Gastrocnemius medialis (tissue), 4 donors: Measurements from ENCODE around the gene PDCD10. TPM values are rescaled to one million over a fixed set of nuclear protein-coding genes. Genes with fewer than 3 reads are reported as not detected.

Source experiments
- ATAC-seq, 2 donors: fragments of 150-250 bp; one replicate each; pipeline ENCODE4 v1.9.1; 2016
- DNase-seq, 2 donors: peaks; one replicate each; pipeline ENCODE4 v3.0.0-alpha.2; 2019
- H3K27ac ChIP-seq, 4 donors: fragments of 200-600 bp; sonication (generic); 1 replicate in 1 of 4; 2 replicates in 3 of 4; pipeline ENCODE4 v1.5.1; 2016 to 2018; ENCODE audit warnings: mild to moderate bottlenecking in 2 of 4, moderate library complexity in 1 of 4
- H3K27me3 ChIP-seq, 3 donors: fragments of 200-600 bp; sonication (generic) in 2 of 3; 1 replicate in 1 of 3; 2 replicates in 2 of 3; pipeline versions ENCODE4 v1.5.1 to v1.6.0; 2016 to 2019; ENCODE audit warnings: mild to moderate bottlenecking in 1 of 3, moderate library complexity in 1 of 3
- H3K36me3 ChIP-seq, 2 donors: fragments of 200-600 bp; sonication (generic) in 1 of 2; one replicate each; pipeline ENCODE4 v1.5.1; 2017 to 2018
- H3K4me1 ChIP-seq, 2 donors: fragments of 200-600 bp; sonication (generic) in 1 of 2; one replicate each; pipeline ENCODE4 v1.5.1; 2016 to 2017; ENCODE audit warnings: mild to moderate bottlenecking in 2 of 2
- H3K4me3 ChIP-seq, 4 donors: fragments of 200-600 bp; sonication (generic) in 3 of 4; 1 replicate in 1 of 4; 2 replicates in 3 of 4; pipeline ENCODE4 v1.5.1; 2016 to 2019; ENCODE audit warnings: mild to moderate bottlenecking in 2 of 4
- H3K9me3 ChIP-seq, 3 donors: fragments of 200-600 bp; sonication (generic) in 2 of 3; 1 replicate in 1 of 3; 2 replicates in 2 of 3; pipeline ENCODE4 v1.5.1; 2016 to 2019
- POLR2A ChIP-seq, 2 donors: fragments of 450-650 bp; IDR thresholded peaks; one replicate each; pipeline ENCODE4 v1.6.1; 2017; ENCODE audit warnings: antibody characterized with exemption in 2 of 2, mild to moderate bottlenecking in 2 of 2, moderate library complexity in 2 of 2
- in situ Hi-C, 4 donors: fragments of 200-750 bp; cut with MboI; loops; one replicate each; pipeline versions ENCODE4 v1.15.0 to v1.8.0; 2017; ENCODE audit warnings: low sequenced_read_pairs in 4 of 4
- intact Hi-C: fragments of 100-400 bp; cut with DNase I; formaldehyde crosslinking; loops from one replicate; pipeline ENCODE4 v1.15.1; 2023; ENCODE audit warnings: low total_unique reads
- total RNA-seq, 4 donors: library from RNA; depleted of rRNA; stranded (reverse); fragments of >200 nt; gene quantifications; one replicate each; pipeline versions ENCODE4 v1.1.0 to v1.2.3, GENCODE V29; 2016
- TF ChIP-seq, protein P1 (sequence below), 5 experiments: fragments of 450-650 bp in 3 of 5; fragments of 200-600 bp in 2 of 5; sonication (generic) in 2 of 5; IDR thresholded peaks in 4 of 5; conservative IDR thresholded peaks in 1 of 5; 1 replicate in 4 of 5; 2 replicates in 1 of 5; pipeline ENCODE4 v1.5.1; 2016 to 2019; ENCODE audit warnings: antibody characterized with exemption in 5 of 5, mild to moderate bottlenecking in 3 of 5, moderate library complexity in 3 of 5

PDCD10 gene
- total RNA-seq, 4 donors from 2014 or later = 25.7 to 32.6 (median 31.6) TPM

- in situ Hi-C loops = loop anchor here in 1 of 4 donors (25.0 kb wide), 1 partner anchor 304 kb away; the partner anchor contains the start of gene ZBBX
- DNase-seq (no peak), ATAC-seq (no peak)
- Histone ChIP-seq H3K27ac (no peak overlapping the region), H3K9me3 (no peaks in the 10 kb centered on the region), H3K4me3 (no peak overlapping the region), H3K36me3 (peaks cover 0 to 41% of the 10 kb centered on the region in 2 donors), H3K4me1 (no peaks in the 10 kb centered on the region), H3K27me3 (no peaks in the 10 kb centered on the region)
- TF ChIP-seq POLR2A (IDR thresholded peaks at IDR 0.05) = no peak
- TF ChIP-seq, protein P1, sequence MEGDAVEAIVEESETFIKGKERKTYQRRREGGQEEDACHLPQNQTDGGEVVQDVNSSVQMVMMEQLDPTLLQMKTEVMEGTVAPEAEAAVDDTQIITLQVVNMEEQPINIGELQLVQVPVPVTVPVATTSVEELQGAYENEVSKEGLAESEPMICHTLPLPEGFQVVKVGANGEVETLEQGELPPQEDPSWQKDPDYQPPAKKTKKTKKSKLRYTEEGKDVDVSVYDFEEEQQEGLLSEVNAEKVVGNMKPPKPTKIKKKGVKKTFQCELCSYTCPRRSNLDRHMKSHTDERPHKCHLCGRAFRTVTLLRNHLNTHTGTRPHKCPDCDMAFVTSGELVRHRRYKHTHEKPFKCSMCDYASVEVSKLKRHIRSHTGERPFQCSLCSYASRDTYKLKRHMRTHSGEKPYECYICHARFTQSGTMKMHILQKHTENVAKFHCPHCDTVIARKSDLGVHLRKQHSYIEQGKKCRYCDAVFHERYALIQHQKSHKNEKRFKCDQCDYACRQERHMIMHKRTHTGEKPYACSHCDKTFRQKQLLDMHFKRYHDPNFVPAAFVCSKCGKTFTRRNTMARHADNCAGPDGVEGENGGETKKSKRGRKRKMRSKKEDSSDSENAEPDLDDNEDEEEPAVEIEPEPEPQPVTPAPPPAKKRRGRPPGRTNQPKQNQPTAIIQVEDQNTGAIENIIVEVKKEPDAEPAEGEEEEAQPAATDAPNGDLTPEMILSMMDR (IDR thresholded peaks at IDR 0.05 in 4 of 5, conservative IDR thresholded peaks at IDR 0.05 in 1 of 5) = no peak
- intact Hi-C loops = no loop called here
Measured at GRCh38 chr3:167691366-167691765, 43.3 kb downstream of the PDCD10 start.

GRCh38 chr3:167684388-167684993 lies 50.2 kb downstream of the PDCD10 start:
- Histone ChIP-seq H3K4me3 (no peak overlapping the region), H3K4me1 (no peaks in the 10 kb centered on the region), H3K27ac (no peak overlapping the region), H3K9me3 (no peaks in the 10 kb centered on the region), H3K36me3 (peaks cover 0 to 11% of the 10 kb centered on the region in 2 donors), H3K27me3 (no peaks in the 10 kb centered on the region)
- ATAC-seq (peak in 1 of 2 donors; percentile 71), DNase-seq (no peak)
- in situ Hi-C loops = loop anchor here in 1 of 4 donors (25.0 kb wide), 1 partner anchor 297 kb away; the partner anchor contains the start of gene ZBBX
- TF ChIP-seq, protein P1 (IDR thresholded peaks at IDR 0.05 in 4 of 5, conservative IDR thresholded peaks at IDR 0.05 in 1 of 5) = peak; percentile 45 to 74 (median 60)
- no peak for TF ChIP-seq POLR2A (IDR thresholded peaks at IDR 0.05)
- intact Hi-C loops = loop anchor here (2.0 kb wide), 1 partner anchor 304 kb away; the partner anchor contains the start of gene ZBBX

GRCh38 chr3:167679526-167679925 lies 55.2 kb downstream of the PDCD10 start:
- ATAC-seq (no peak), DNase-seq (no peak)
- H3K36me3 ChIP-seq = peaks cover 0 to 31% of the 10 kb centered on the region in 2 donors
- no peak overlapping the region for H3K27ac ChIP-seq
- intact Hi-C loops (no loop called here), in situ Hi-C loops (loop anchor here in 1 of 4 donors (25.0 kb wide), 1 partner anchor 292 kb away; the partner anchor contains the start of gene ZBBX)
- peaks cover 0 to 18% (median 0%) of the 10 kb centered on the region in 3 donors for H3K9me3 ChIP-seq
- no peak overlapping the region for H3K4me3 ChIP-seq
- H3K4me1 ChIP-seq = no peaks in the 10 kb centered on the region
- H3K27me3 ChIP-seq = no peaks in the 10 kb centered on the region
- TF ChIP-seq, protein P1 (IDR thresholded peaks at IDR 0.05 in 4 of 5, conservative IDR thresholded peaks at IDR 0.05 in 1 of 5) = no peak
- no peak for TF ChIP-seq POLR2A (IDR thresholded peaks at IDR 0.05)

DNA sequence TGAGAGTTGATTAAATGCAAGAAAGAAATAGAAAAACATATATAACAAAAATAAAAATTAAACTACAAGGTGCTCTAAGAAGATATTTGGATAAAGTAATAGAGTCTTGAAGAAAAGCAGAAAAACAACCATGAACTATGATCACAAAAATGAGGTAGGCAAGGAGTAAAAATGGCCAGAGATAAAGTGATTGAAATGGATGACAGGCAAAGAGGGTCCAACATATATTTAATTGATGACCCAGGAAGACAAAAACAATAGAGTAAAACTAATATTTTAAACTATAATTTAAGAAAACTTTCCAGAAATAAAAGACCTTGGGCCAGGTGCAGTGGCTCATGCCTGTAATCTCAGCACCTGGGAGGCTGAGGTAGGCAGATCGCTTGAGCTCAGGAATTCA lies 58.8 kb downstream of the PDCD10 start:
- no peaks in the 10 kb centered on the region for H3K4me1 ChIP-seq
- H3K36me3 ChIP-seq = peaks cover 0 to 41% of the 10 kb centered on the region in 2 donors
- intact Hi-C loops (no loop called here), in situ Hi-C loops (loop anchor here in 1 of 4 donors (25.0 kb wide), 1 partner anchor 289 kb away; the partner anchor contains the start of gene ZBBX)
- TF ChIP-seq, protein P1 (IDR thresholded peaks at IDR 0.05 in 4 of 5, conservative IDR thresholded peaks at IDR 0.05 in 1 of 5) = no peak
- no peak for TF ChIP-seq POLR2A (IDR thresholded peaks at IDR 0.05)
- DNase-seq = no peak
- H3K4me3 ChIP-seq = no peak overlapping the region
- peaks cover 0 to 18% (median 0%) of the 10 kb centered on the region in 3 donors for H3K9me3 ChIP-seq
- no peak overlapping the region for H3K27ac ChIP-seq
- ATAC-seq = no peak
- no peaks in the 10 kb centered on the region for H3K27me3 ChIP-seq
